Stomach (tissue), 9 donors: ENCODE data around the gene PLPP1. TPM values are rescaled to one million over a fixed set of nuclear protein-coding genes. Genes with fewer than 3 reads are reported as not detected.

Source experiments
- DNase-seq, 2 donors: peaks; one replicate each; pipeline versions ENCODE4 v3.0.0 to v3.0.0-alpha.2; 2013 to 2019
- H3K27ac ChIP-seq, 5 donors: fragments of 200-600 bp in 4 of 5; sonication (generic) in 4 of 5; one replicate each; pipeline ENCODE4 v1.5.1; 2013 to 2019; ENCODE audit warnings: mild to moderate bottlenecking in 1 of 5, moderate library complexity in 1 of 5
- H3K27me3 ChIP-seq, 3 donors: fragments of 200-600 bp; sonication (generic); one replicate each; pipeline ENCODE4 v1.5.1; 2017 to 2019; ENCODE audit warnings: mixed run types in 1 of 3
- H3K36me3 ChIP-seq, 4 donors: fragments of 200-600 bp; sonication (generic); 1 replicate in 3 of 4; 2 replicates in 1 of 4; pipeline ENCODE4 v1.5.1; 2016 to 2019
- H3K4me1 ChIP-seq, 4 donors: fragments of 200-600 bp; sonication (generic); one replicate each; pipeline ENCODE4 v1.5.1; 2016 to 2019
- H3K4me3 ChIP-seq, 4 donors: fragments of 200-600 bp; sonication (generic) in 3 of 4; one replicate each; pipeline ENCODE4 v1.5.1; 2016 to 2019; ENCODE audit warnings: mild to moderate bottlenecking in 1 of 4
- H3K9me3 ChIP-seq, 4 donors: fragments of 200-600 bp; sonication (generic); one replicate each; pipeline ENCODE4 v1.5.1; 2016 to 2019
- CTCF ChIP-seq, 7 experiments: fragments of 450-650 bp in 4 of 7; fragments of 200-600 bp in 3 of 7; sonication (generic) in 3 of 7; IDR thresholded peaks; one replicate each; pipeline ENCODE4 v1.5.1; 2016 to 2019; ENCODE audit warnings: antibody characterized with exemption in 7 of 7, control low read depth in 2 of 7, mild to moderate bottlenecking in 1 of 7
- EP300 ChIP-seq: sonication (generic); formaldehyde crosslinking; IDR thresholded peaks from one replicate; pipeline ENCODE4 v1.6.1; 2017; ENCODE audit warnings: antibody characterized with exemption
- POLR2A ChIP-seq, 4 donors: fragments of 450-650 bp; IDR thresholded peaks; one replicate each; pipeline ENCODE4 v1.6.1; 2016; ENCODE audit warnings: antibody characterized with exemption in 4 of 4, control low read depth in 2 of 4, mild to moderate bottlenecking in 1 of 4, moderate library complexity in 1 of 4
- POLR2AphosphoS5 ChIP-seq, 3 donors: sonication (generic); formaldehyde crosslinking; IDR thresholded peaks; one replicate each; pipeline ENCODE4 v1.6.1; 2016; ENCODE audit warnings: antibody characterized with exemption in 3 of 3
- WGBS, 5 donors: extraction: QIAGEN DNeasy Blood & Tissue Kit in 3 of 5; methylation state at CpG; one replicate each; pipeline versions ENCODE4 v1.1.5 to v1.1.7; 2013 to 2018; 5-methylcytosine and 5-hydroxymethylcytosine counted together
- intact Hi-C: fragments of 100-400 bp; cut with DNase I; formaldehyde crosslinking; loops from one replicate; pipeline ENCODE4 v1.15.1; 2023; ENCODE audit warnings: low total_unique reads
- polyA plus RNA-seq, 3 donors: library from polyadenylated mRNA; stranded (reverse); fragments of 200-250 nt; gene quantifications; one replicate each; pipeline ENCODE4 v1.2.3, GENCODE V29; 2013
- total RNA-seq, 5 donors: library from RNA; depleted of rRNA; stranded (reverse); fragments of >200 nt; gene quantifications; one replicate each; pipeline versions ENCODE4 v1.1.0 to v1.2.3, GENCODE V29; 2014 to 2016
- donor health status: healthy with polysubstance abuse.
- donor health status: Bipolar disorder and iron deficiency.
- donor health status: healthy.

PLPP1 gene
- total and polyA plus RNA-seq, 8 donors, result 29.5 to 592 (median 79.8) TPM

DNA sequence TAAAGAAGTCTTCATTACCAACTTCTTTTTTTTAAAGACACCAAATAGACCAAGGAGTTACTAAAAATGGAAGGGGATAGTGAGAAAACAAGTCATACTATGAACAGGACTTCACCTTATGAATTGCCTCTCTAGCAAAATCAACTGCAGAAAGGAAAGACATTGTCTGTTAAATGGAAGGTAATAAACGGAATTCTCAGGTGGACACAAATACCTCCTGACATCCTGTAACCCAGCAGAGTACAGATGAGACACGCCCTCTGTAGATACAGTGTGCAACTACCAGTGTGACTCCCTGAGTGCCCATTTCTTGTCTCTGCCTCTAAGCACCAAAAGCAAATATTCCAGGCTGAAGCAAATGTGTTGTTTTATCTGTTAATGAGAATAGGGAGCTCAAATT lies 12.2 kb upstream of the PLPP1 start:
- Histone ChIP-seq H3K4me3 (no peak overlapping the region), H3K27ac (no peak overlapping the region), H3K36me3 (no peaks in the 10 kb centered on the region), H3K9me3 (no peaks in the 10 kb centered on the region), H3K27me3 (no peaks in the 10 kb centered on the region), H3K4me1 (no peaks in the 10 kb centered on the region)
- TF ChIP-seq CTCF (IDR thresholded peaks at IDR 0.05), result peak in 2 of 7 experiments; percentile 7 to 15
- no peak for TF ChIP-seq POLR2AphosphoS5 (IDR thresholded peaks at IDR 0.05)
- 35 to 53% (median 45%) methylated on average over 2 of the region's 2 CpGs for WGBS, 5 donors
- DNase-seq, result peak in 1 of 2 donors; percentile 18
- intact Hi-C loops, result no loop called here

DNA sequence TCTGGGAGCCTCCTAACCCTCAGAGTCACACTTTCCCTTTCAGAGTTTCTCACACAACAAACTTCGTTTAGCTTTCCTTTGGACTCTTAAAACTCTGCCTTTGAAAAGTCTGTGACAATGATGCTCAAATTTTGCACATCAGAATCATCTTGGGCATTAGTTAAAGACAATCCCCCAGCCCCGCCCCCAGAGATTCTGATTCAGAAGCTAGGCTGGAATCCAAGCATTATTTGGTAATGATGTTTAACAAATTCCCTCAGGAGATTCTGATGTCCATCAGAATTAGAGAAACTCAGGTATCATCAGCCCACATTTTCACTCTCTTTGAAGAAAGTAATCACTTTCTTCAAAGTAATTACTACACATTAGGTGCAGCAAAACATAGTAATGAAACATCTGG lies 9.6 kb upstream of the PLPP1 start:
- intact Hi-C loops, result no loop called here
- Histone ChIP-seq H3K4me1 (no peaks in the 10 kb centered on the region), H3K27ac (no peak overlapping the region), H3K27me3 (no peaks in the 10 kb centered on the region), H3K9me3 (no peaks in the 10 kb centered on the region), H3K4me3 (no peak overlapping the region), H3K36me3 (no peaks in the 10 kb centered on the region)
- DNase-seq, result no peak
- TF ChIP-seq CTCF (IDR thresholded peaks at IDR 0.05) (no peak), POLR2A (IDR thresholded peaks at IDR 0.05) (no peak), EP300 (no peak), POLR2AphosphoS5 (IDR thresholded peaks at IDR 0.05) (no peak)
- WGBS, 5 donors, result 68 to 81% (median 72%) methylated on average over 2 of the region's 2 CpGs

GRCh38 chr5:55541056-55541635 lies 6.4 kb upstream of the PLPP1 start:
- WGBS, 5 donors, result 87 to 100% (median 93%) methylated on average over 1 of the region's 1 CpG
- no peaks in the 10 kb centered on the region for H3K27me3 ChIP-seq
- no peaks in the 10 kb centered on the region for H3K4me1 ChIP-seq
- no peak overlapping the region for H3K4me3 ChIP-seq
- no peaks in the 10 kb centered on the region for H3K36me3 ChIP-seq
- intact Hi-C loops, result no loop called here
- TF ChIP-seq CTCF (IDR thresholded peaks at IDR 0.05) (no peak), EP300 (no peak), POLR2A (IDR thresholded peaks at IDR 0.05) (no peak), POLR2AphosphoS5 (IDR thresholded peaks at IDR 0.05) (no peak)
- no peak for DNase-seq
- H3K27ac ChIP-seq, result no peak overlapping the region
- no peaks in the 10 kb centered on the region for H3K9me3 ChIP-seq

DNA sequence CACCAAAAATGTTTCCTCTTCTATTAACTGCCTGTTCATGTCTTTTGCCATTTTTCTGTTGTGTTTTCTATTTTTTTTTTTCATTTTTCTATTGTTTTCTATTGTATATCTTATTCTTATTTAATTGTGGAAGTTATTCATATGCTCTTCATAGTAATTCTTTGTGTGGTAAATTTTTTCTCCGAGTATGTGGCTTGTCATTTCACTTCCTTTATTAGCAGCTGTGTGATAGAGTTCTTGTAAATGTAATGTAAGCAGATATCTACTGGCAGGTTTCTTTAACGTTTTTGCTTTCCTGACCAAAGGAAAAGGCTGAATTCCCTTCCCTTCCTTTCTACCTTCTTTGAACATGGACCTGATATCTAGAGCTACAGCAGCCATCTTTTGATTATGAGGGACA lies 5.8 kb upstream of the PLPP1 start:
- Histone ChIP-seq H3K27me3 (no peaks in the 10 kb centered on the region), H3K9me3 (no peaks in the 10 kb centered on the region), H3K4me3 (no peak overlapping the region), H3K27ac (no peak overlapping the region), H3K4me1 (peaks cover under 1 to 3% (median 3%) of the 10 kb centered on the region in 4 donors), H3K36me3 (no peaks in the 10 kb centered on the region)
- DNase-seq, result no peak
- TF ChIP-seq POLR2A (IDR thresholded peaks at IDR 0.05), result no peak
- no peak for TF ChIP-seq EP300
- no peak for TF ChIP-seq POLR2AphosphoS5 (IDR thresholded peaks at IDR 0.05)
- TF ChIP-seq CTCF (IDR thresholded peaks at IDR 0.05), result no peak
- WGBS, 5 donors, result 21 to 45% (median 25%) methylated on average over 2 of the region's 2 CpGs
- intact Hi-C loops, result no loop called here
